ENCODE results near the gene PHACTR1.

GRCh38 chr6:12769556-12770256 is 53.1 kb downstream of the PHACTR1 start:
- no peak for TF ChIP-seq POLR2A (IDR thresholded peaks at IDR 0.05)
- TF ChIP-seq, protein P1, sequence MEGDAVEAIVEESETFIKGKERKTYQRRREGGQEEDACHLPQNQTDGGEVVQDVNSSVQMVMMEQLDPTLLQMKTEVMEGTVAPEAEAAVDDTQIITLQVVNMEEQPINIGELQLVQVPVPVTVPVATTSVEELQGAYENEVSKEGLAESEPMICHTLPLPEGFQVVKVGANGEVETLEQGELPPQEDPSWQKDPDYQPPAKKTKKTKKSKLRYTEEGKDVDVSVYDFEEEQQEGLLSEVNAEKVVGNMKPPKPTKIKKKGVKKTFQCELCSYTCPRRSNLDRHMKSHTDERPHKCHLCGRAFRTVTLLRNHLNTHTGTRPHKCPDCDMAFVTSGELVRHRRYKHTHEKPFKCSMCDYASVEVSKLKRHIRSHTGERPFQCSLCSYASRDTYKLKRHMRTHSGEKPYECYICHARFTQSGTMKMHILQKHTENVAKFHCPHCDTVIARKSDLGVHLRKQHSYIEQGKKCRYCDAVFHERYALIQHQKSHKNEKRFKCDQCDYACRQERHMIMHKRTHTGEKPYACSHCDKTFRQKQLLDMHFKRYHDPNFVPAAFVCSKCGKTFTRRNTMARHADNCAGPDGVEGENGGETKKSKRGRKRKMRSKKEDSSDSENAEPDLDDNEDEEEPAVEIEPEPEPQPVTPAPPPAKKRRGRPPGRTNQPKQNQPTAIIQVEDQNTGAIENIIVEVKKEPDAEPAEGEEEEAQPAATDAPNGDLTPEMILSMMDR (IDR thresholded peaks at IDR 0.05): no peak
